ENCODE results near the gene OTULIN.

DNA sequence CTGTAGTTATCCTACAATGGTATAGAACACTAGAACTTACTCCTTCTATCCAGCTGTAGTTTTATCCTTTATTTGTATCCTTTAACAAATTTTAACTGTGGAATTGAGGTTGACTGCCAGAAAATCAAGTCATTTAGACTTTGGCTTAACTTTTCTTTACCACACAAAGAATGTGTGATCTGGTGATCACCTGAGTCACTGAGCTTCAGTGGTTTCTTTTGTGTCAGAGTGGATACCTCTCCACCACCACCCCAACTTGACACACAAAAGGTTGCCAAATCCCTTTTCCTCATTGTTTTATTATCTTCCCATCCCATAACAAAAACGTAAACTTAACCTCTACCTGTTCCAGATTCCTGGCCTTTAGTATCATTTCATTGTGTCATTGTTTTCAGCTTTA, 5.5 kb downstream of the OTULIN start:
- no peak for TF ChIP-seq POLR2A (IDR thresholded peaks at IDR 0.05)
- TF ChIP-seq, protein P1, sequence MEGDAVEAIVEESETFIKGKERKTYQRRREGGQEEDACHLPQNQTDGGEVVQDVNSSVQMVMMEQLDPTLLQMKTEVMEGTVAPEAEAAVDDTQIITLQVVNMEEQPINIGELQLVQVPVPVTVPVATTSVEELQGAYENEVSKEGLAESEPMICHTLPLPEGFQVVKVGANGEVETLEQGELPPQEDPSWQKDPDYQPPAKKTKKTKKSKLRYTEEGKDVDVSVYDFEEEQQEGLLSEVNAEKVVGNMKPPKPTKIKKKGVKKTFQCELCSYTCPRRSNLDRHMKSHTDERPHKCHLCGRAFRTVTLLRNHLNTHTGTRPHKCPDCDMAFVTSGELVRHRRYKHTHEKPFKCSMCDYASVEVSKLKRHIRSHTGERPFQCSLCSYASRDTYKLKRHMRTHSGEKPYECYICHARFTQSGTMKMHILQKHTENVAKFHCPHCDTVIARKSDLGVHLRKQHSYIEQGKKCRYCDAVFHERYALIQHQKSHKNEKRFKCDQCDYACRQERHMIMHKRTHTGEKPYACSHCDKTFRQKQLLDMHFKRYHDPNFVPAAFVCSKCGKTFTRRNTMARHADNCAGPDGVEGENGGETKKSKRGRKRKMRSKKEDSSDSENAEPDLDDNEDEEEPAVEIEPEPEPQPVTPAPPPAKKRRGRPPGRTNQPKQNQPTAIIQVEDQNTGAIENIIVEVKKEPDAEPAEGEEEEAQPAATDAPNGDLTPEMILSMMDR (IDR thresholded peaks at IDR 0.05): no peak
